Neural cell (in vitro differentiated cells): Measurements from ENCODE around the gene MLC1. TPM values are rescaled to one million over a fixed set of nuclear protein-coding genes. Genes with fewer than 3 reads are reported as not detected.

Experiments used
- H2AFZ ChIP-seq: fragments of 200-600, 300-800 bp; sonication (generic), shearing (Covaris generic); 2 replicates; pipeline ENCODE4 v1.6.0; 2014; ENCODE audit warnings: low read depth, mild to moderate bottlenecking, antibody characterized with exemption, low read length, moderate library complexity
- H3F3A ChIP-seq: fragments of 200-600 bp; shearing (Covaris generic); 2 replicates; pipeline ENCODE4 v1.6.1; 2016; ENCODE audit warnings: mild to moderate bottlenecking, moderate library complexity, mixed read lengths, antibody characterized with exemption, low read length; ENCODE audit not compliant: insufficient read depth, poor library complexity, severe bottlenecking
- H3K27ac ChIP-seq: fragments of 200-600, 300-800 bp; sonication (generic), shearing (Covaris generic); 2 replicates; pipeline ENCODE4 v1.5.1; 2014; ENCODE audit warnings: mild to moderate bottlenecking, low read length, moderate library complexity
- H3K27me3 ChIP-seq: fragments of 300-800, 200-600 bp; sonication (generic), shearing (Covaris generic); 2 replicates; pipeline ENCODE4 v1.6.0; 2014; ENCODE audit warnings: mild to moderate bottlenecking, low read depth, low read length, moderate library complexity; ENCODE audit not compliant: insufficient read depth
- H3K36me3 ChIP-seq: fragments of 300-800, 200-600 bp; sonication (generic), shearing (Covaris generic); 2 replicates; pipeline ENCODE4 v1.5.1; 2014; ENCODE audit warnings: mild to moderate bottlenecking, antibody characterized with exemption, low read length, moderate library complexity; ENCODE audit not compliant: insufficient read depth
- H3K4me2 ChIP-seq: fragments of 300-800, 200-600 bp; sonication (generic), shearing (Covaris generic); 2 replicates; pipeline ENCODE4 v1.6.0; 2014; ENCODE audit warnings: mild to moderate bottlenecking, low read length
- H3K4me3 ChIP-seq: fragments of 300-800, 200-600 bp; sonication (generic), shearing (Covaris generic); 2 replicates; pipeline ENCODE4 v1.5.1; 2014; ENCODE audit warnings: mild to moderate bottlenecking, low read length, moderate library complexity
- H3K79me2 ChIP-seq: fragments of 200-600 bp; shearing (Covaris generic); replicated peaks from 2 replicates; pipeline ENCODE4 v1.6.0; 2014; ENCODE audit warnings: mild to moderate bottlenecking, low read length, moderate library complexity; ENCODE audit not compliant: insufficient read depth
- H3K9ac ChIP-seq: fragments of 300-800, 200-600 bp; sonication (generic), shearing (Covaris generic); 2 replicates; pipeline ENCODE4 v1.6.1; 2016; ENCODE audit warnings: mild to moderate bottlenecking, low read length, mixed read lengths
- H3K9me2 ChIP-seq: fragments of 200-600 bp; shearing (Covaris generic); 2 replicates; pipeline ENCODE4 v1.6.1; 2016; ENCODE audit warnings: mild to moderate bottlenecking, low read length, mixed read lengths; ENCODE audit not compliant: insufficient read depth
- H3K9me3 ChIP-seq: fragments of 200-600, 300-800 bp; sonication (generic), shearing (Covaris generic); 2 replicates; pipeline ENCODE4 v1.6.1; 2016; ENCODE audit warnings: mild to moderate bottlenecking, mixed run types, low read length, moderate library complexity, mixed read lengths
- H4K20me1 ChIP-seq: fragments of 200-600 bp; shearing (Covaris generic); 2 replicates; pipeline ENCODE4 v1.6.1; 2016; ENCODE audit warnings: mild to moderate bottlenecking, mixed run types; ENCODE audit not compliant: insufficient read depth
- CTCF ChIP-seq: fragments of 450-650 bp; IDR thresholded peaks from 2 replicates; pipeline ENCODE4 v1.5.1; 2014; ENCODE audit warnings: antibody characterized with exemption, mild to moderate bottlenecking, moderate library complexity; ENCODE audit not compliant: poor library complexity, severe bottlenecking
- EP300 ChIP-seq: fragments of 450-650 bp; conservative IDR thresholded peaks from 2 replicates; pipeline ENCODE4 v1.6.1; 2014; ENCODE audit warnings: antibody characterized with exemption, mild to moderate bottlenecking, moderate library complexity; ENCODE audit not compliant: poor library complexity, severe bottlenecking
- EZH2 ChIP-seq: fragments of 200-600, 300-800 bp; shearing (Covaris generic), sonication (generic); IDR thresholded peaks from 2 replicates; pipeline ENCODE4 v1.6.1; 2014; ENCODE audit warnings: antibody characterized with exemption, low read length, borderline replicate concordance, mild to moderate bottlenecking; ENCODE audit not compliant: insufficient read depth, poor library complexity, severe bottlenecking
- MXI1 ChIP-seq: fragments of 450-650 bp; conservative IDR thresholded peaks from 2 replicates; pipeline ENCODE4 v1.6.1; 2014; ENCODE audit warnings: antibody characterized with exemption, mild to moderate bottlenecking; ENCODE audit not compliant: poor library complexity, severe bottlenecking
- POLR2AphosphoS5 ChIP-seq: IDR thresholded peaks from 2 replicates; pipeline ENCODE4 v1.6.1; 2012
- RAD21 ChIP-seq: fragments of 450-650 bp; conservative IDR thresholded peaks from 2 replicates; pipeline ENCODE4 v1.6.1; 2014; ENCODE audit warnings: antibody characterized with exemption, mild to moderate bottlenecking, moderate library complexity
- REST ChIP-seq: IDR thresholded peaks from 2 replicates; pipeline ENCODE4 v1.6.1; 2012; ENCODE audit warnings: borderline replicate concordance
- SMC3 ChIP-seq: fragments of 450-650 bp; conservative IDR thresholded peaks from 2 replicates; pipeline ENCODE4 v1.6.1; 2014; ENCODE audit warnings: antibody characterized with exemption, mild to moderate bottlenecking, moderate library complexity; ENCODE audit not compliant: poor library complexity
- TAF1 ChIP-seq: IDR thresholded peaks from 2 replicates; pipeline ENCODE4 v1.6.1; 2012; ENCODE audit warnings: low read depth
- polyA plus RNA-seq: library from polyadenylated mRNA; depleted of rRNA; stranded (reverse); fragments of >200 nt; gene quantifications from 2 replicates; pipeline ENCODE4 v1.2.3, GENCODE V29; 2014

Gene MLC1
- polyA plus RNA-seq, 1 donor from 2014 or later = not detected

GRCh38 chr22:50068096-50068495, 17.1 kb downstream of the MLC1 start:
- Histone ChIP-seq H3F3A (no peaks in the 10 kb centered on the region), H2AFZ (no peak overlapping the region), H3K79me2 (no peaks in the 10 kb centered on the region), H3K9me2 (no peaks in the 10 kb centered on the region), H3K4me2 (no peak overlapping the region), H3K4me3 (no peak overlapping the region), H3K36me3 (no peaks in the 10 kb centered on the region), H3K27ac (no peak overlapping the region), H3K9ac (no peak overlapping the region), H4K20me1 (no peaks in the 10 kb centered on the region), H3K27me3 (no peaks in the 10 kb centered on the region), H3K9me3 (no peaks in the 10 kb centered on the region)
- TF ChIP-seq RAD21 (no peak), CTCF (no peak), MXI1 (no peak), TAF1 (no peak), EZH2 (no peak), EP300 (no peak), POLR2AphosphoS5 (no peak), SMC3 (no peak), REST (no peak)

GRCh38 chr22:50067244-50067643, 18.0 kb downstream of the MLC1 start:
- Histone ChIP-seq H3K27ac (no peak overlapping the region), H3K79me2 (no peaks in the 10 kb centered on the region), H3K9me2 (no peaks in the 10 kb centered on the region), H3F3A (no peaks in the 10 kb centered on the region), H3K9me3 (no peaks in the 10 kb centered on the region), H2AFZ (no peak overlapping the region), H3K27me3 (no peaks in the 10 kb centered on the region), H3K36me3 (no peaks in the 10 kb centered on the region), H4K20me1 (no peaks in the 10 kb centered on the region), H3K4me3 (no peak overlapping the region), H3K9ac (no peak overlapping the region), H3K4me2 (no peak overlapping the region)
- TF ChIP-seq MXI1 = no peak

- H3K9me3 ChIP-seq = no peaks in the 10 kb centered on the region
- H3K4me3 ChIP-seq = no peak overlapping the region
- no peak overlapping the region for H3K9ac ChIP-seq
- no peak overlapping the region for H2AFZ ChIP-seq
- H3K36me3 ChIP-seq = no peaks in the 10 kb centered on the region
- H3K27me3 ChIP-seq = peaks cover 2% of the 10 kb centered on the region
- no peaks in the 10 kb centered on the region for H3F3A ChIP-seq
- H3K27ac ChIP-seq = no peak overlapping the region
- no peaks in the 10 kb centered on the region for H4K20me1 ChIP-seq
- H3K9me2 ChIP-seq = no peaks in the 10 kb centered on the region
- H3K4me2 ChIP-seq = no peak overlapping the region
- no peaks in the 10 kb centered on the region for H3K79me2 ChIP-seq
- TF ChIP-seq CTCF (no peak), MXI1 (no peak), RAD21 (no peak), SMC3 (no peak), TAF1 (no peak), REST (no peak), EP300 (no peak), EZH2 (no peak), POLR2AphosphoS5 (no peak)
Measured at GRCh38 chr22:50064453-50064852, 20.8 kb downstream of the MLC1 start.
